CD4-positive, alpha-beta memory T cell (primary cell): ENCODE measurements around the gene CRIP3. TPM values are rescaled to one million over a fixed set of nuclear protein-coding genes. Genes with fewer than 3 reads are reported as not detected.
A peak's percentile ranks its signal among the peaks of the same experiment; 100 is the strongest.

Experiments used
- CTCF ChIA-PET: fragments of 350-600 bp; sonication (Branson Sonifier 250); formaldehyde crosslinking; loops from one replicate; lab custom pipeline; 2021; ENCODE audit warnings: inconsistent platforms; ENCODE audit not compliant: partially characterized antibody; lab: Charles Lee
- POLR2A ChIA-PET: fragments of 350-600 bp; sonication (Branson Sonifier 250); formaldehyde crosslinking; loops from one replicate; lab custom pipeline; 2021; ENCODE audit not compliant: partially characterized antibody; lab: Charles Lee
- DNase-seq, 5 donors: peaks; one replicate each; pipeline versions ENCODE4 v3.0.0 to v3.0.0-alpha.2; 2020 to 2022; ENCODE audit warnings: mixed read lengths in 1 of 5
- H3K27ac ChIP-seq: one replicate; pipeline ENCODE4 v1.7.0; 2013; ENCODE audit warnings: low read depth, low read length
- H3K27me3 ChIP-seq: 2 replicates; pipeline ENCODE4 v1.7.0; 2013; ENCODE audit warnings: mild to moderate bottlenecking, low read length, moderate library complexity; ENCODE audit not compliant: insufficient read depth
- H3K36me3 ChIP-seq: 2 replicates; pipeline ENCODE4 v1.7.0; 2013; ENCODE audit warnings: mild to moderate bottlenecking, low read length, moderate library complexity; ENCODE audit not compliant: insufficient read depth
- H3K4me1 ChIP-seq: 2 replicates; pipeline ENCODE4 v1.7.0; 2013; ENCODE audit warnings: mild to moderate bottlenecking, low read length, moderate library complexity; ENCODE audit not compliant: insufficient read depth
- H3K4me3 ChIP-seq, 2 donors: one replicate each; pipeline ENCODE4 v1.7.0; 2013; ENCODE audit warnings: low read length in 2 of 2, mild to moderate bottlenecking in 1 of 2
- H3K9me3 ChIP-seq, 2 donors: one replicate each; pipeline ENCODE4 v1.7.0; 2013; ENCODE audit warnings: low read length in 2 of 2, control low read depth in 1 of 2; ENCODE audit not compliant: control insufficient read depth in 1 of 2
- H3K27ac Mint-ChIP-seq, 7 donors: one replicate each; pipeline ENCODE4 v1.8.0; 2020 to 2021; ENCODE audit warnings: mixed read lengths in 7 of 7, mild to moderate bottlenecking in 6 of 7, inconsistent platforms in 3 of 7, moderate library complexity in 3 of 7
- H3K27me3 Mint-ChIP-seq, 2 donors: one replicate each; pipeline ENCODE4 v1.8.0; 2020 to 2021; ENCODE audit warnings: mixed read lengths in 2 of 2
- H3K36me3 Mint-ChIP-seq, 2 donors: one replicate each; pipeline ENCODE4 v1.8.0; 2020 to 2021; ENCODE audit warnings: mixed read lengths in 2 of 2, inconsistent platforms in 1 of 2, mild to moderate bottlenecking in 1 of 2
- H3K4me1 Mint-ChIP-seq, 4 donors: one replicate each; pipeline ENCODE4 v1.8.0; 2020 to 2021; ENCODE audit warnings: mixed read lengths in 4 of 4, mild to moderate bottlenecking in 1 of 4
- H3K4me3 Mint-ChIP-seq, 8 donors: one replicate each; pipeline ENCODE4 v1.8.0; 2020 to 2021; ENCODE audit warnings: mixed read lengths in 8 of 8, mild to moderate bottlenecking in 7 of 8, moderate library complexity in 6 of 8, inconsistent platforms in 3 of 8
- H3K9me3 Mint-ChIP-seq, 8 donors: one replicate each; pipeline ENCODE4 v1.8.0; 2020 to 2021; ENCODE audit warnings: mixed read lengths in 8 of 8, mild to moderate bottlenecking in 5 of 8, inconsistent platforms in 3 of 8, moderate library complexity in 1 of 8
- intact Hi-C: fragments of 100-400 bp; cut with micrococcal nuclease; formaldehyde crosslinking; loops from one replicate; pipeline ENCODE4 v1.15.1; 2023
- polyA plus RNA-seq, 2 donors: library from polyadenylated mRNA; unstranded; fragments of 300-500 nt; fragmentation: Illumina TruSeq; gene quantifications; one replicate each; pipeline ENCODE4 v1.2.3, GENCODE V29; 2021
- total RNA-seq, 2 experiments: library from RNA; stranded (reverse); gene quantifications; one replicate each; pipeline ENCODE4 v1.2.3, GENCODE V29; 2021

Gene CRIP3
- total and polyA plus RNA-seq, 4 experiments from 2014 or later, result 1.9 to 3.0 TPM; not detected in 2

GRCh38 chr6:43274127-43274915 lies 34.3 kb downstream of the CRIP3 start:
- DNase-seq, result no peak
- H3K27ac ChIP-seq, result no peak overlapping the region
- POLR2A ChIA-PET, result no interaction called here
- H3K4me3 Mint-ChIP-seq, result peak overlapping the region; percentile 71 to 80 (median 72)
- no peaks in the 10 kb centered on the region for H3K36me3 ChIP-seq
- H3K9me3 ChIP-seq, result no peaks in the 10 kb centered on the region
- H3K36me3 Mint-ChIP-seq, result no peaks in the 10 kb centered on the region
- peaks cover 6 to 11% (median 9%) of the 10 kb centered on the region in 4 donors for H3K4me1 Mint-ChIP-seq
- peaks cover 12% of the 10 kb centered on the region for H3K27me3 ChIP-seq
- H3K4me1 ChIP-seq, result peaks cover 24% of the 10 kb centered on the region
- intact Hi-C loops, result no loop called here
- no peak overlapping the region for H3K4me3 ChIP-seq
- CTCF ChIA-PET, result no interaction called here
- peaks cover 2 to 14% of the 10 kb centered on the region in 2 donors for H3K27me3 Mint-ChIP-seq
- peak overlapping the region in 3 of 7 donors; percentile 40 to 65 (median 42) for H3K27ac Mint-ChIP-seq
- no peaks in the 10 kb centered on the region for H3K9me3 Mint-ChIP-seq

GRCh38 chr6:43273707-43274106 lies 34.9 kb downstream of the CRIP3 start:
- no peaks in the 10 kb centered on the region for H3K36me3 Mint-ChIP-seq
- no peak overlapping the region for H3K4me3 ChIP-seq
- intact Hi-C loops, result no loop called here
- peak overlapping the region in 2 of 7 donors; percentile 24 to 40 for H3K27ac Mint-ChIP-seq
- H3K27me3 ChIP-seq, result peaks cover 12% of the 10 kb centered on the region
- no peak overlapping the region for H3K27ac ChIP-seq
- ChIA-PET POLR2A (no interaction called here), CTCF (interaction anchor here (1.0 kb wide), 1 partner anchor 125 kb away, joined by 3 read pairs; no protein-coding TSS in a partner anchor)
- peak overlapping the region in 3 of 8 donors; percentile 62 to 74 (median 63) for H3K4me3 Mint-ChIP-seq
- peaks cover 29% of the 10 kb centered on the region for H3K4me1 ChIP-seq
- no peak for DNase-seq
- no peaks in the 10 kb centered on the region for H3K9me3 ChIP-seq
- H3K27me3 Mint-ChIP-seq, result peaks cover 2 to 14% of the 10 kb centered on the region in 2 donors
- H3K4me1 Mint-ChIP-seq, result peaks cover 8 to 16% (median 13%) of the 10 kb centered on the region in 4 donors
- no peaks in the 10 kb centered on the region for H3K36me3 ChIP-seq
- no peaks in the 10 kb centered on the region for H3K9me3 Mint-ChIP-seq

DNA sequence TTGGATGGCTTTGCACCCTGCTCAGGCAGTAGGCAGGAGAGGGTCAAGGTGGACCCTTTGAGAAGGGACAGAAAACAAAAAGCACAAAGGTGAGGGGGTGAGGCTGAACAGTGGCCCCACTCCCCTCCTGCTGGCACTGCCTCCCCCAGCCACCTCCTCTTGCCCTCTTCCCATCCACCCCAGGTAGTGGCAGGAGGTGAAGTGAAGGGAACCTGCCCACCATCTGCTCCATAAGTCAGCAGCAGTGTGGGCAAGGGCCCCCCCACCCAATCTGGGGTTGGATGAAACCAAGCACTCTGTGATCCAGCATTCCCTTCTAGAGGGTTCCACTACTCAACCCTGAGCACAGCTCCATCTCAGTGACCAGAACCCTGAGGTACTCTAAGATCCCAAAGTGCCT lies 36.7 kb downstream of the CRIP3 start:
- H3K27ac Mint-ChIP-seq, result no peak overlapping the region
- POLR2A ChIA-PET, result no interaction called here

DNA sequence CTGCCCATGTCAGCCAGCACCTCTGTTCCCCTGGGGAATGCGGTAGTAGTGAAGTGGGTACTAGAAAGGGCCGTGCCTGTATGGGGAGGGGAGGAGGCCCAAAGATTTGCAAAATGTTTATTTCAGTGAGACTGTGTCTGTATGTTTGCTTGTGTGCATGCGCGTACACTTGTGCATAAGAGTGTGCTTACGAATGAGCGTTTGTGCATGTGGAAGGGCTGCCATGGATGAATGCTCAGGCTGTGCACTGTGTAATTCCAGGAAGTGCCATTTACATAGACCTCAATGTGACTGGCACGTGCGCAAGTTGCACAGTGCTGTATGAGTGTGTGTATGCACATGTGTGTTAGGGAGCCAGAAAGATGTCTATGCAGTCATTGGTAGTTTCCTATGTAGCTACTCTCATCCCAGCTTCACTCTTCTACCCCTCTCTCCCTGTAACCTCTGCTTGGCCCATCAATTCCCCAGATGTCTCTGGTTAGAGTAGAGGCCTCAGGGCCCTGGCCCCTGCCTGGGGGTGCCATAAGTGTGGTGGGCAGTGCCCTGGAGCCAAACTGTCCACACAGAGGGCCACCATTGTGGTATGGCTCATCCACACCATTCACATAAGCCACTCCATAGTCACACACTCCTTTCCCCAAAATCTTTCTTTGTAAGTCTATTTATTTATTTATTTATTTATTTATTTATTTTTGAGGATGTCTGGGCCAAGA lies 37.4 kb downstream of the CRIP3 start:
- Mint-ChIP-seq H3K4me1 (peaks cover 8 to 16% (median 11%) of the 10 kb centered on the region in 4 donors), H3K27ac (no peak overlapping the region), H3K4me3 (peak overlapping the region in 2 of 8 donors; percentile 48 to 54), H3K36me3 (no peaks in the 10 kb centered on the region), H3K27me3 (peaks cover 0 to 9% of the 10 kb centered on the region in 2 donors), H3K9me3 (no peaks in the 10 kb centered on the region)
- POLR2A ChIA-PET, result no interaction called here
- H3K27me3 ChIP-seq, result peaks cover 2% of the 10 kb centered on the region
- CTCF ChIA-PET, result no interaction called here
- no peaks in the 10 kb centered on the region for H3K9me3 ChIP-seq
- H3K27ac ChIP-seq, result no peak overlapping the region
- DNase-seq, result no peak
- H3K4me1 ChIP-seq, result peaks cover 29% of the 10 kb centered on the region
- intact Hi-C loops, result no loop called here
- no peak overlapping the region for H3K4me3 ChIP-seq
- H3K36me3 ChIP-seq, result no peaks in the 10 kb centered on the region

More for the DNA sequence above, 36.7 kb downstream of the CRIP3 start:
- Mint-ChIP-seq H3K27me3 (peaks cover 2 to 11% of the 10 kb centered on the region in 2 donors), H3K9me3 (no peaks in the 10 kb centered on the region), H3K4me3 (no peak overlapping the region), H3K4me1 (peaks cover 8 to 16% (median 12%) of the 10 kb centered on the region in 4 donors), H3K36me3 (no peaks in the 10 kb centered on the region)
- Histone ChIP-seq H3K9me3 (no peaks in the 10 kb centered on the region), H3K4me1 (peaks cover 36% of the 10 kb centered on the region), H3K4me3 (no peak overlapping the region), H3K27ac (no peak overlapping the region), H3K36me3 (no peaks in the 10 kb centered on the region), H3K27me3 (peaks cover 9% of the 10 kb centered on the region)
- intact Hi-C loops, result no loop called here
- CTCF ChIA-PET, result interaction anchor here (0.7 kb wide), 1 partner anchor 43 kb away, joined by 3 read pairs; the partner anchor contains the start of gene DNPH1
- no peak for DNase-seq

GRCh38 chr6:43269273-43270007 lies 39.2 kb downstream of the CRIP3 start:
- intact Hi-C loops, result no loop called here
- POLR2A ChIA-PET, result interaction anchor here (1.6 kb wide), 1 partner anchor 306 kb away, joined by 3 read pairs; the partner anchor contains the start of genes POLH and XPO5
- H3K27me3 Mint-ChIP-seq, result peaks cover 0 to 5% of the 10 kb centered on the region in 2 donors

DNA sequence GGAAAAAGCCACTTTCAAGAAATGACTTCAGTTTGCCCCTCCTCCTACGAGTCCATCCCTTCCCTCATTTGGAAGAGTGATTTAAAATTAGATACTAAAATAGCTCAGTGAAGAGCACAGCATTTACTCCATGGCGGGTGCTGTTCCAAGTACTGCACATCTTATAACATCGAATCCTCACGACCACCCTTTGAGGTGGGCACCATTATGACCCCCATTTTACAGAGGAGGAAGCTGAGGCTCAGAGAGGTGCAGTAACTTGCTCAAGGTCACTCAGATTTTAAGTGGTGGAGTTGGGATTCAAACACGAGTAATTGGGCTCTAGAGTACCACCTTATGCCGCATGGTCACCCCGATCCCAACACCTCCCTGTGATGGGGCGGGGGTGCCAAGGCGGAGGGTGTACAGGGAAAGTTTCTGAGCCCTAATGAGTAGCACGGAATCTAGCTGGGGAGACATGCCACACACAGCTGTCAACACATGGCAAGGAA lies 39.8 kb downstream of the CRIP3 start:
- H3K4me1 Mint-ChIP-seq, result peaks cover 4 to 9% (median 6%) of the 10 kb centered on the region in 4 donors
- no peaks in the 10 kb centered on the region for H3K9me3 Mint-ChIP-seq
- H3K4me3 Mint-ChIP-seq, result peak overlapping the region; percentile 64 to 87 (median 76)
- no peak for DNase-seq
- H3K4me1 ChIP-seq, result peaks cover 19% of the 10 kb centered on the region
- no peaks in the 10 kb centered on the region for H3K27me3 ChIP-seq
- H3K36me3 Mint-ChIP-seq, result no peaks in the 10 kb centered on the region
- CTCF ChIA-PET, result interaction anchor here (0.7 to 2.1 kb wide), 5 partner anchors 16 to 237 kb away, joined by 3 to 7 read pairs (median 5); partner anchors contain the start of genes CRIP3 and DNPH1
- POLR2A ChIA-PET, result interaction anchor here (0.8 to 1.6 kb wide), 3 partner anchors 101 to 307 kb away, joined by 3 read pairs; partner anchors contain the start of genes POLH, XPO5 and ZNF318
- H3K27ac Mint-ChIP-seq, result no peak overlapping the region
- H3K9me3 ChIP-seq, result no peaks in the 10 kb centered on the region
- peaks cover 0 to 4% of the 10 kb centered on the region in 2 donors for H3K27me3 Mint-ChIP-seq
- H3K36me3 ChIP-seq, result no peaks in the 10 kb centered on the region
- intact Hi-C loops, result no loop called here
- no peak overlapping the region for H3K27ac ChIP-seq
- H3K4me3 ChIP-seq, result peak overlapping the region in 1 of 2 donors; percentile 34

More at GRCh38 chr6:43269273-43270007, 39.2 kb downstream of the CRIP3 start:
- H3K27ac ChIP-seq, result no peak overlapping the region
- no peaks in the 10 kb centered on the region for H3K9me3 Mint-ChIP-seq
- H3K4me1 ChIP-seq, result peaks cover 19% of the 10 kb centered on the region
- no peak overlapping the region for H3K27ac Mint-ChIP-seq
- no peaks in the 10 kb centered on the region for H3K36me3 Mint-ChIP-seq
- no peaks in the 10 kb centered on the region for H3K36me3 ChIP-seq
- peak overlapping the region; percentile 64 to 87 (median 76) for H3K4me3 Mint-ChIP-seq
- peaks cover 4 to 9% (median 6%) of the 10 kb centered on the region in 4 donors for H3K4me1 Mint-ChIP-seq
- peak overlapping the region in 1 of 2 donors; percentile 34 for H3K4me3 ChIP-seq
- H3K27me3 ChIP-seq, result no peaks in the 10 kb centered on the region
- peak; percentile 26 to 53 (median 33) for DNase-seq
- H3K9me3 ChIP-seq, result no peaks in the 10 kb centered on the region
- CTCF ChIA-PET, result interaction anchor here (1.7 to 2.1 kb wide), 2 partner anchors 129 to 237 kb away, joined by 5 to 7 read pairs; no protein-coding TSS in a partner anchor
